IPS-18a (cell line): Measurements from ENCODE around the gene CNTROB.

Experiments
- H3K27ac ChIP-seq: one replicate; pipeline ENCODE4 v1.5.1; 2013; ENCODE audit warnings: low read length
- H3K27me3 ChIP-seq: one replicate; pipeline ENCODE4 v1.6.1; 2013; ENCODE audit warnings: mild to moderate bottlenecking, low read length; ENCODE audit not compliant: control insufficient read depth, insufficient read depth
- H3K36me3 ChIP-seq: one replicate; pipeline ENCODE4 v1.6.1; 2013; ENCODE audit warnings: low read depth, low read length; ENCODE audit not compliant: control insufficient read depth
- H3K4me1 ChIP-seq: one replicate; pipeline ENCODE4 v1.6.1; 2013; ENCODE audit warnings: low read depth, low read length; ENCODE audit not compliant: control insufficient read depth
- H3K4me3 ChIP-seq: one replicate; pipeline ENCODE4 v1.5.1; 2013; ENCODE audit warnings: low read length
- H3K9ac ChIP-seq: one replicate; pipeline ENCODE4 v1.6.1; 2013; ENCODE audit warnings: mild to moderate bottlenecking, low read length, moderate library complexity
- H3K9me3 ChIP-seq: one replicate; pipeline ENCODE4 v1.6.1; 2013; ENCODE audit warnings: low read depth, low read length; ENCODE audit not compliant: control insufficient read depth

The CNTROB gene

GRCh38 chr17:7912927-7913524 lies 19.0 kb upstream of the CNTROB start:
- H3K36me3 ChIP-seq = no peaks in the 10 kb centered on the region
- H3K27me3 ChIP-seq = peaks cover 34% of the 10 kb centered on the region
- no peak overlapping the region for H3K27ac ChIP-seq
- H3K4me1 ChIP-seq = peaks cover 3% of the 10 kb centered on the region
- H3K4me3 ChIP-seq = no peak overlapping the region
- no peaks in the 10 kb centered on the region for H3K9me3 ChIP-seq
- H3K9ac ChIP-seq = no peak overlapping the region

GRCh38 chr17:7915179-7915610 lies 16.8 kb upstream of the CNTROB start:
- Histone ChIP-seq H3K4me1 (peaks cover 3% of the 10 kb centered on the region), H3K4me3 (peak overlapping the region; percentile 47), H3K9me3 (no peaks in the 10 kb centered on the region), H3K36me3 (no peaks in the 10 kb centered on the region), H3K27ac (no peak overlapping the region), H3K9ac (no peak overlapping the region), H3K27me3 (peaks cover 43% of the 10 kb centered on the region)

GRCh38 chr17:7915611-7916384 lies 16.2 kb upstream of the CNTROB start, which contains the start of gene RNF227:
RNF227 (minus strand) TSS chr17:7916289; CDS start chr17:7916195, 94 bp downstream.
- Histone ChIP-seq H3K4me1 (peaks cover 3% of the 10 kb centered on the region), H3K9me3 (no peaks in the 10 kb centered on the region), H3K36me3 (no peaks in the 10 kb centered on the region), H3K27ac (no peak within 1 kb of the TSS), H3K4me3 (peak within 1 kb of the TSS; percentile 47), H3K27me3 (peaks cover 45% of the 10 kb centered on the region), H3K9ac (no peak within 1 kb of the TSS)

GRCh38 chr17:7916385-7916682 lies 15.7 kb upstream of the CNTROB start:
- peak overlapping the region; percentile 35 for H3K4me3 ChIP-seq
- no peaks in the 10 kb centered on the region for H3K36me3 ChIP-seq
- H3K9me3 ChIP-seq = no peaks in the 10 kb centered on the region
- no peak overlapping the region for H3K9ac ChIP-seq
- H3K27me3 ChIP-seq = peaks cover 51% of the 10 kb centered on the region
- peaks cover 3% of the 10 kb centered on the region for H3K4me1 ChIP-seq
- no peak overlapping the region for H3K27ac ChIP-seq

GRCh38 chr17:7916808-7917207 lies 15.2 kb upstream of the CNTROB start:
- H3K27me3 ChIP-seq = peaks cover 55% of the 10 kb centered on the region
- H3K9ac ChIP-seq = no peak overlapping the region
- H3K36me3 ChIP-seq = no peaks in the 10 kb centered on the region
- no peak overlapping the region for H3K4me3 ChIP-seq
- no peak overlapping the region for H3K27ac ChIP-seq
- H3K9me3 ChIP-seq = no peaks in the 10 kb centered on the region
- H3K4me1 ChIP-seq = peaks cover 5% of the 10 kb centered on the region

GRCh38 chr17:7922269-7922844 lies 9.6 kb upstream of the CNTROB start:
- Histone ChIP-seq H3K4me3 (peak overlapping the region; percentile 49), H3K9ac (peak overlapping the region; percentile 23), H3K36me3 (no peaks in the 10 kb centered on the region), H3K27ac (no peak overlapping the region), H3K27me3 (peaks cover 79% of the 10 kb centered on the region), H3K4me1 (peaks cover 11% of the 10 kb centered on the region), H3K9me3 (no peaks in the 10 kb centered on the region)

- peaks cover 11% of the 10 kb centered on the region for H3K4me1 ChIP-seq
- peaks cover 79% of the 10 kb centered on the region for H3K27me3 ChIP-seq
- no peak overlapping the region for H3K27ac ChIP-seq
- no peaks in the 10 kb centered on the region for H3K36me3 ChIP-seq
- peak overlapping the region; percentile 49 for H3K4me3 ChIP-seq
- no peaks in the 10 kb centered on the region for H3K9me3 ChIP-seq
- H3K9ac ChIP-seq = peak overlapping the region; percentile 35
Observed at GRCh38 chr17:7922845-7923628, 9.0 kb upstream of the CNTROB start.

- no peak overlapping the region for H3K4me3 ChIP-seq
- no peaks in the 10 kb centered on the region for H3K9me3 ChIP-seq
- H3K9ac ChIP-seq = no peak overlapping the region
- H3K27ac ChIP-seq = no peak overlapping the region
- H3K27me3 ChIP-seq = peaks cover 70% of the 10 kb centered on the region
- peaks cover under 1% of the 10 kb centered on the region for H3K4me1 ChIP-seq
- H3K36me3 ChIP-seq = no peaks in the 10 kb centered on the region
Observed at GRCh38 chr17:7927596-7927995, 4.4 kb upstream of the CNTROB start.

- Histone ChIP-seq H3K9me3 (no peaks in the 10 kb centered on the region), H3K4me1 (peaks cover 10% of the 10 kb centered on the region), H3K9ac (no peak within 1 kb of the TSS), H3K27me3 (peaks cover 61% of the 10 kb centered on the region), H3K36me3 (no peaks in the 10 kb centered on the region), H3K4me3 (peak within 1 kb of the TSS; percentile 75), H3K27ac (no peak within 1 kb of the TSS)
Observed at GRCh38 chr17:7929158-7930023, 2.6 kb upstream of the CNTROB start, which contains the start of gene KCNAB3. KCNAB3 (minus strand) TSS chr17:7929856; CDS start chr17:7929435, 421 bp downstream.

- no peaks in the 10 kb centered on the region for H3K36me3 ChIP-seq
- peaks cover 10% of the 10 kb centered on the region for H3K4me1 ChIP-seq
- no peaks in the 10 kb centered on the region for H3K9me3 ChIP-seq
- peak overlapping the region; percentile 75 for H3K4me3 ChIP-seq
- peak overlapping the region; percentile 13 for H3K9ac ChIP-seq
- H3K27ac ChIP-seq = no peak overlapping the region
- peaks cover 49% of the 10 kb centered on the region for H3K27me3 ChIP-seq
Observed at GRCh38 chr17:7930841-7931631, 970 bp upstream of the CNTROB start.
